T-cell (primary cell): ENCODE measurements around the gene KIF20A. TPM values are rescaled to one million over a fixed set of nuclear protein-coding genes. Genes with fewer than 3 reads are reported as not detected.

ENCODE experiments used
- ATAC-seq, 4 experiments: fragments of 200-7000 bp in 3 of 4; fragments of 150-1000 bp in 1 of 4; cut with Tn5 transposase; replicated peaks in 1 of 4; 1 replicate in 3 of 4; 2 replicates in 1 of 4; pipeline ENCODE4 v1.10.0; 2021; ENCODE audit warnings: moderate library complexity in 3 of 4, mild to moderate bottlenecking in 2 of 4, moderate number of reproducible peaks in 1 of 4
- CTCF ChIA-PET, 2 donors: fragments of 300-600 bp; sonication (Branson Sonifier 250); formaldehyde crosslinking; loops; one replicate each; lab custom pipeline; 2022; ENCODE audit warnings: antibody characterized with exemption in 2 of 2; lab: Charles Lee
- POLR2A ChIA-PET, 2 donors: fragments of 300-600 bp; sonication (Branson Sonifier 250); formaldehyde crosslinking; loops; one replicate each; lab custom pipeline; 2022; ENCODE audit warnings: antibody characterized with exemption in 2 of 2; lab: Charles Lee
- DNase-seq, 35 experiments: peaks; one replicate each; pipeline versions ENCODE4 v3.0.0 to v3.0.0-alpha.2; 2013 to 2023
- H3K27ac ChIP-seq: one replicate; pipeline ENCODE4 v1.5.1; 2013; ENCODE audit warnings: low read length
- H3K27me3 ChIP-seq, 2 experiments: replicated peaks in 1 of 2; 1 replicate in 1 of 2; 2 replicates in 1 of 2; pipeline versions ENCODE4 v1.6.1 to v1.7.0; 2013; ENCODE audit warnings: low read length in 1 of 2, mixed read lengths in 1 of 2; ENCODE audit not compliant: control insufficient read depth in 2 of 2, insufficient read depth in 2 of 2; ENCODE audit errors: extremely low read depth in 1 of 2
- H3K36me3 ChIP-seq, 2 donors: 1 replicate in 1 of 2; 2 replicates in 1 of 2; pipeline versions ENCODE4 v1.6.1 to v1.7.0; 2013; ENCODE audit warnings: low read length in 1 of 2; ENCODE audit not compliant: control insufficient read depth in 2 of 2, insufficient read depth in 1 of 2; ENCODE audit errors: extremely low read depth in 1 of 2
- H3K4me1 ChIP-seq, 2 experiments: 1 replicate in 1 of 2; 2 replicates in 1 of 2; pipeline versions ENCODE4 v1.6.1 to v1.7.0; 2013; ENCODE audit warnings: low read length in 2 of 2, mixed read lengths in 1 of 2; ENCODE audit not compliant: insufficient read depth in 2 of 2, control insufficient read depth in 1 of 2; ENCODE audit errors: extremely low read depth in 1 of 2
- H3K4me3 ChIP-seq, 2 donors: 1 replicate in 1 of 2; 2 replicates in 1 of 2; pipeline versions ENCODE4 v1.5.1 to v1.7.0; 2013; ENCODE audit warnings: mild to moderate bottlenecking in 2 of 2, low read length in 1 of 2, moderate library complexity in 1 of 2; ENCODE audit not compliant: control insufficient read depth in 1 of 2; ENCODE audit errors: extremely low read depth in 1 of 2
- H3K9me3 ChIP-seq: 2 replicates; pipeline ENCODE4 v1.7.0; 2013
- H3K27ac Mint-ChIP-seq, 2 donors: one replicate each; pipeline ENCODE4 v1.8.0; 2020 to 2021; ENCODE audit warnings: mild to moderate bottlenecking in 2 of 2, mixed read lengths in 2 of 2
- H3K27me3 Mint-ChIP-seq, 2 donors: one replicate each; pipeline ENCODE4 v1.8.0; 2021 to 2022; ENCODE audit warnings: mixed read lengths in 2 of 2
- H3K36me3 Mint-ChIP-seq: one replicate; pipeline ENCODE4 v1.8.0; 2021; ENCODE audit warnings: mixed read lengths
- H3K4me1 Mint-ChIP-seq, 3 donors: one replicate each; pipeline ENCODE4 v1.8.0; 2020 to 2022; ENCODE audit warnings: mixed read lengths in 3 of 3, mild to moderate bottlenecking in 1 of 3
- H3K4me3 Mint-ChIP-seq, 3 donors: one replicate each; pipeline ENCODE4 v1.8.0; 2020 to 2022; ENCODE audit warnings: mild to moderate bottlenecking in 3 of 3, mixed read lengths in 3 of 3, moderate library complexity in 3 of 3
- H3K9me3 Mint-ChIP-seq, 3 donors: one replicate each; pipeline ENCODE4 v1.8.0; 2020 to 2022; ENCODE audit warnings: mixed read lengths in 3 of 3
- WGBS: methylation state at CpG from one replicate; pipeline ENCODE4 v1.1.5; 2013; ENCODE audit warnings: missing lambda C conversion rate; ENCODE audit not compliant: insufficient coverage; 5-methylcytosine and 5-hydroxymethylcytosine counted together
- total RNA-seq, 35 experiments: library from RNA in 6 of 35; stranded (reverse) in 6 of 35; fragments of 120-200 nt in 1 of 35; gene quantifications; one replicate each; pipeline versions ENCODE4 v1.2.1 to v1.2.4 and lab custom pipeline; 2013 to 2026

The KIF20A gene
- total RNA-seq (under 1 TPM; 0.32 to 0.67 (median 0.56) TPM), total RNA-seq (lab: John Stamatoyannopoulos, UW) (0 to 2.7 (median 0.13) reads per million in 29 experiments)
- total RNA-seq (2013), result 0.20 TPM

- Mint-ChIP-seq H3K27ac (no peak within 1 kb of the TSS), H3K36me3 (peaks cover 10% of the 10 kb centered on the region), H3K4me3 (peak within 1 kb of the TSS in 1 of 3 donors; percentile 56), H3K9me3 (no peaks in the 10 kb centered on the region), H3K27me3 (no peaks in the 10 kb centered on the region), H3K4me1 (peaks cover 9 to 14% (median 10%) of the 10 kb centered on the region in 3 donors)
- Histone ChIP-seq H3K27ac (peak within 1 kb of the TSS; percentile 50), H3K27me3 (no peaks in the 10 kb centered on the region), H3K36me3 (peaks cover 0 to 9% of the 10 kb centered on the region in 2 donors), H3K4me1 (peaks cover 9 to 21% of the 10 kb centered on the region in 2 experiments), H3K9me3 (no peaks in the 10 kb centered on the region), H3K4me3 (peak within 1 kb of the TSS; percentile 66 to 97)
- CTCF ChIA-PET, result interaction anchor here (0.5 to 1.9 kb wide), 11 partner anchors 27 to 1150 kb away, joined by 3 to 10 read pairs (median 5); partner anchors contain the start of genes KDM3B (in 2 of the 2), CDC23 (in 1 of the 2), CDC25C (in 1 of the 2) and EGR1 (in 1 of the 2)
- DNase-seq, result peak; percentile 73 to 92 (median 83)
- ATAC-seq, result peak; percentile 90 to 93 (median 93)
- POLR2A ChIA-PET, result interaction anchor here (0.5 to 1.5 kb wide), 2 partner anchors 28 to 159 kb away, joined by 4 to 6 read pairs; partner anchors contain the start of gene FAM53C (in 1 of the 2)
- under 1% methylated on average over 34 of the region's 41 CpGs for WGBS
Measured at GRCh38 chr5:138178516-138179276, at the start of gene KIF20A, which contains the start of gene BRD8. TSS of gene KIF20A (plus strand) at chr5:138179112. CDS start at chr5:138179681, 569 bp downstream. TSS of gene BRD8 (minus strand) at chr5:138178630. CDS start at chr5:138178614, 16 bp downstream.

DNA sequence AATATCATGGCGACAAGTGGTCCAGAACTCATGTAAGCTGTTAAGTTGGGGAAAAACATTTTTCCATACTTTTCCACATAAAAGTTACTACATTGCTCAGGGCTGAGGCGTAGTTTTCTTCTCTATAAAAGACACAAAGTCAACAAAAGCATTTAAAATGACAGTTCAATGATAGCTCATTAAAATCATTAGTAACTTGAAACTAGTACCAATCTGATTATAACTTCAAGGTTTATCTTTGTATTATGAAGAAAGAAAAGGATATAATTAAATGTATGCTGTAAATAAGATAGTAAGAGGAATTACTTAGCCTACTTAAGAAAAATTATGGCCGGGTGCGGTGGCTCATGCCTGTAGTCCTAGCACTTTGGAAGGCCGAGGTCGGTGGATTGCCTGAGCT, 49.6 kb upstream of the KIF20A start:
- H3K36me3 ChIP-seq, result no peaks in the 10 kb centered on the region
- Mint-ChIP-seq H3K27me3 (peaks cover 0 to 8% of the 10 kb centered on the region in 2 donors), H3K4me3 (no peak overlapping the region), H3K4me1 (peaks cover 0 to 4% (median 0%) of the 10 kb centered on the region in 3 donors), H3K36me3 (no peaks in the 10 kb centered on the region), H3K9me3 (no peaks in the 10 kb centered on the region), H3K27ac (no peak overlapping the region)
- DNase-seq, result no peak
- H3K4me3 ChIP-seq, result no peak overlapping the region
- CTCF ChIA-PET, result interaction anchor here (0.7 to 1.2 kb wide), 3 partner anchors 39 to 93 kb away, joined by 3 to 5 read pairs (median 4); no protein-coding TSS in a partner anchor
- 94% methylated on average over 4 of the region's 6 CpGs for WGBS
- H3K9me3 ChIP-seq, result no peaks in the 10 kb centered on the region
- POLR2A ChIA-PET, result interaction anchor here in 1 of 2 donors (0.6 kb wide), 1 partner anchor 407 kb away, joined by 3 read pairs; no protein-coding TSS in a partner anchor
- no peaks in the 10 kb centered on the region for H3K4me1 ChIP-seq
- no peak overlapping the region for H3K27ac ChIP-seq
- H3K27me3 ChIP-seq, result peaks cover 0 to 13% of the 10 kb centered on the region in 2 experiments
- ATAC-seq, result no peak

DNA sequence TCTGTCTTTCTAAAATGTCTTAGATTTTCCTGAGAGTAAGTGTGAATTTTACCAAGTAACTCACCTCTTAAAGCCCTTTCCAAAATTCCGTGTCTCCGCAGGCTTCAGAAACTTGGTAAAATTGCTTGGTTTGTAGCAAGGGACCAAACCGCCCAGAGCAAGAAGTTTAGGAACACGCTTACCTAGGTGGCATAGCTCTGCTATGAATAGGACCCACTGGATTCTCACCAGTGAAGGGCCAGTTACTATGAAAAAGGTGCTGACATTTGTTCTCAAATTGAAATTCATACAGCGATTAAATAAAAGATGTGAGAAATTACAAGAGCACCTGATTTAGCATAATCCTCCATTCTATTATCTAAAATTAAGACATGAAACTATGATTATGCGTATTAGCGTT, 46.4 kb upstream of the KIF20A start:
- CTCF ChIA-PET, result interaction anchor here (0.6 to 3.2 kb wide), 12 partner anchors 12 to 503 kb away, joined by 3 to 32 read pairs (median 5); no protein-coding TSS in a partner anchor

GRCh38 chr5:138138949-138139780, 39.7 kb upstream of the KIF20A start, which contains the start of gene NME5:
TSS of gene NME5 (minus strand) at chr5:138139428. CDS start at chr5:138138780, 648 bp downstream.
- Histone ChIP-seq H3K4me1 (peaks cover 0 to 3% of the 10 kb centered on the region in 2 experiments), H3K36me3 (no peaks in the 10 kb centered on the region), H3K9me3 (no peaks in the 10 kb centered on the region), H3K27ac (no peak within 1 kb of the TSS), H3K4me3 (no peak within 1 kb of the TSS), H3K27me3 (peaks cover 4 to 9% of the 10 kb centered on the region in 2 experiments)
- WGBS, result 30% methylated on average over 22 of the region's 31 CpGs
- peaks cover 11 to 16% of the 10 kb centered on the region in 2 donors for H3K27me3 Mint-ChIP-seq
- no peak within 1 kb of the TSS for H3K4me3 Mint-ChIP-seq
- H3K9me3 Mint-ChIP-seq, result no peaks in the 10 kb centered on the region
- no peak within 1 kb of the TSS for H3K27ac Mint-ChIP-seq
- CTCF ChIA-PET, result no interaction called here
- no peaks in the 10 kb centered on the region for H3K4me1 Mint-ChIP-seq
- POLR2A ChIA-PET, result no interaction called here
- DNase-seq (no peak), ATAC-seq (no peak)
- H3K36me3 Mint-ChIP-seq, result no peaks in the 10 kb centered on the region

More for the DNA sequence above, 46.4 kb upstream of the KIF20A start:
- Mint-ChIP-seq H3K27ac (no peak overlapping the region), H3K27me3 (peaks cover 5 to 17% of the 10 kb centered on the region in 2 donors), H3K4me3 (peak overlapping the region in 2 of 3 donors; percentile 75 to 76), H3K36me3 (no peaks in the 10 kb centered on the region), H3K9me3 (no peaks in the 10 kb centered on the region), H3K4me1 (peaks cover 0 to 4% (median 0%) of the 10 kb centered on the region in 3 donors)
- no peak for DNase-seq
- H3K27ac ChIP-seq, result no peak overlapping the region
- no peaks in the 10 kb centered on the region for H3K9me3 ChIP-seq
- peaks cover 0 to 8% of the 10 kb centered on the region in 2 experiments for H3K27me3 ChIP-seq
- no peaks in the 10 kb centered on the region for H3K4me1 ChIP-seq
- POLR2A ChIA-PET, result interaction anchor here in 1 of 2 donors (0.7 kb wide), 1 partner anchor 51 kb away, joined by 3 read pairs; no protein-coding TSS in a partner anchor
- WGBS, result 100% methylated on average over 2 of the region's 7 CpGs
- H3K4me3 ChIP-seq, result no peak overlapping the region
- no peaks in the 10 kb centered on the region for H3K36me3 ChIP-seq
- no peak for ATAC-seq

GRCh38 chr5:138139781-138140090, 39.2 kb upstream of the KIF20A start:
- Histone ChIP-seq H3K36me3 (no peaks in the 10 kb centered on the region), H3K4me3 (no peak overlapping the region), H3K4me1 (peaks cover 0 to 3% of the 10 kb centered on the region in 2 experiments), H3K27me3 (peaks cover 4 to 9% of the 10 kb centered on the region in 2 experiments), H3K9me3 (no peaks in the 10 kb centered on the region), H3K27ac (no peak overlapping the region)
- Mint-ChIP-seq H3K27ac (no peak overlapping the region), H3K9me3 (no peaks in the 10 kb centered on the region), H3K27me3 (peaks cover 11 to 16% of the 10 kb centered on the region in 2 donors), H3K4me3 (no peak overlapping the region), H3K36me3 (no peaks in the 10 kb centered on the region), H3K4me1 (no peaks in the 10 kb centered on the region)
- ChIA-PET POLR2A (no interaction called here), CTCF (interaction anchor here in 1 of 2 donors (0.7 kb wide), 1 partner anchor 298 kb away, joined by 3 read pairs; no protein-coding TSS in a partner anchor)
- 100% methylated on average over 1 of the region's 3 CpGs for WGBS
- DNase-seq (no peak), ATAC-seq (no peak)
